GM19099 (cell line): ENCODE data around the gene EPHB2.

Experiments
- POLR2A ChIP-seq: IDR thresholded peaks from 3 replicates; pipeline ENCODE4 v1.6.1; 2011; ENCODE audit warnings: low read depth; ENCODE audit not compliant: insufficient read length; ENCODE audit errors: extremely low read depth

Gene EPHB2

GRCh38 chr1:22865736-22866135 lies 155.1 kb downstream of the EPHB2 start:
- TF ChIP-seq POLR2A = no peak

GRCh38 chr1:22866868-22867267 lies 156.2 kb downstream of the EPHB2 start:
- no peak for TF ChIP-seq POLR2A

GRCh38 chr1:22868331-22868730 lies 157.7 kb downstream of the EPHB2 start:
- TF ChIP-seq POLR2A = no peak

GRCh38 chr1:22869325-22869724 lies 158.7 kb downstream of the EPHB2 start:
- TF ChIP-seq POLR2A = no peak

GRCh38 chr1:22870201-22870871 lies 159.7 kb downstream of the EPHB2 start:
- TF ChIP-seq POLR2A = no peak

GRCh38 chr1:22872981-22873664 lies 162.5 kb downstream of the EPHB2 start:
- no peak for TF ChIP-seq POLR2A

GRCh38 chr1:22874785-22875184 lies 164.1 kb downstream of the EPHB2 start:
- no peak for TF ChIP-seq POLR2A

GRCh38 chr1:22875241-22875640 lies 164.6 kb downstream of the EPHB2 start:
- no peak for TF ChIP-seq POLR2A

GRCh38 chr1:22875841-22876240 lies 165.2 kb downstream of the EPHB2 start:
- TF ChIP-seq POLR2A = no peak

- no peak for TF ChIP-seq POLR2A
Observed at GRCh38 chr1:22876359-22877111, 165.9 kb downstream of the EPHB2 start.

GRCh38 chr1:22877112-22877915 lies 166.7 kb downstream of the EPHB2 start:
- TF ChIP-seq POLR2A = no peak

- TF ChIP-seq POLR2A = no peak
Observed at GRCh38 chr1:22877980-22878379, 167.3 kb downstream of the EPHB2 start.

- no peak for TF ChIP-seq POLR2A
Observed at GRCh38 chr1:22878626-22879025, 168.0 kb downstream of the EPHB2 start.

- no peak for TF ChIP-seq POLR2A
Observed at GRCh38 chr1:22879445-22879844, 168.8 kb downstream of the EPHB2 start.

GRCh38 chr1:22880174-22880601 lies 169.5 kb downstream of the EPHB2 start:
- TF ChIP-seq POLR2A = no peak
